ENCODE measurements around the gene CRLF1.

Gene CRLF1

DNA sequence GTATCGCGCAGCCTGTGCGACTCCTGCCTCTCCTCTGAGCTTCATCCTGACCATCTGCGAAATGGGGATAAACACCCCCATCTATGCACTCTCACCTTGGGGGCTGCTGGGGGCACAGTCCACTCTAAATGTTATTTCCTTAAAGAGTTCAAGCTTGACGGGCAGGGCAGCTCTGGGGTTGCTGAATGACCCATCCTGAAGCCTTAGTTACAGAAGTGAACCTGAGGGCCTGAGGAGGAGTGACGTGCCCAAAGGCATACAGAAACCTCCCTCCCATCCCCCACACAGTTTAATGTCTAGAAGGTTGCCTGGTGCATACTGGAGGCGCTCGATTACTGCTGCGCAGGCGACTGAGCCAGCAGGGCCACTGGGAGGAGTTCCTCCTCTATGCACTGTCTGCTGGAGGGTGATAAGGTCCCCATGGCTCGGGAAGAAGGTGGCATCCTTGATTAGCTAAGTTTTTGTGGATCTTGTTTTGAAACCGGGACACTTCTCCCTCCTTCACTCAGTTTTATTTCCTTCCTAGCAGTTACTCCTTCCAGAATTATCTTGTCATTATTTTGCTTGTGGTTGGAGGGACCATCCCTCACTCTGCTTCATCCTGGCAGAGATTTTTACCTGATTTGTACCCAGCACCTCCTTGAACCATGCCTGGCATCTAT lies 62.7 kb downstream of the CRLF1 start:
- peak; percentile 65 for DNase-seq
